ENCODE results near the gene PUSL1.

- TF ChIP-seq CTCF (IDR thresholded peaks at IDR 0.05; ENCODE audit: low read depth, low read length): no peak
- no peak for TF ChIP-seq EZH2phosphoT487 (IDR thresholded peaks at IDR 0.05; ENCODE audit: low read depth)
Measured at GRCh38 chr1:1278620-1279019, 29.8 kb upstream of the PUSL1 start.

Measured in OCI-LY3 (cell line).